ENCODE measurements around the gene BIRC6.
"Not testable (repeated sequence)": the region's sequence is repeated elsewhere in the genome, so short reads cannot be mapped to it uniquely, and the experiment has no call there.

BIRC6 gene, protein sequence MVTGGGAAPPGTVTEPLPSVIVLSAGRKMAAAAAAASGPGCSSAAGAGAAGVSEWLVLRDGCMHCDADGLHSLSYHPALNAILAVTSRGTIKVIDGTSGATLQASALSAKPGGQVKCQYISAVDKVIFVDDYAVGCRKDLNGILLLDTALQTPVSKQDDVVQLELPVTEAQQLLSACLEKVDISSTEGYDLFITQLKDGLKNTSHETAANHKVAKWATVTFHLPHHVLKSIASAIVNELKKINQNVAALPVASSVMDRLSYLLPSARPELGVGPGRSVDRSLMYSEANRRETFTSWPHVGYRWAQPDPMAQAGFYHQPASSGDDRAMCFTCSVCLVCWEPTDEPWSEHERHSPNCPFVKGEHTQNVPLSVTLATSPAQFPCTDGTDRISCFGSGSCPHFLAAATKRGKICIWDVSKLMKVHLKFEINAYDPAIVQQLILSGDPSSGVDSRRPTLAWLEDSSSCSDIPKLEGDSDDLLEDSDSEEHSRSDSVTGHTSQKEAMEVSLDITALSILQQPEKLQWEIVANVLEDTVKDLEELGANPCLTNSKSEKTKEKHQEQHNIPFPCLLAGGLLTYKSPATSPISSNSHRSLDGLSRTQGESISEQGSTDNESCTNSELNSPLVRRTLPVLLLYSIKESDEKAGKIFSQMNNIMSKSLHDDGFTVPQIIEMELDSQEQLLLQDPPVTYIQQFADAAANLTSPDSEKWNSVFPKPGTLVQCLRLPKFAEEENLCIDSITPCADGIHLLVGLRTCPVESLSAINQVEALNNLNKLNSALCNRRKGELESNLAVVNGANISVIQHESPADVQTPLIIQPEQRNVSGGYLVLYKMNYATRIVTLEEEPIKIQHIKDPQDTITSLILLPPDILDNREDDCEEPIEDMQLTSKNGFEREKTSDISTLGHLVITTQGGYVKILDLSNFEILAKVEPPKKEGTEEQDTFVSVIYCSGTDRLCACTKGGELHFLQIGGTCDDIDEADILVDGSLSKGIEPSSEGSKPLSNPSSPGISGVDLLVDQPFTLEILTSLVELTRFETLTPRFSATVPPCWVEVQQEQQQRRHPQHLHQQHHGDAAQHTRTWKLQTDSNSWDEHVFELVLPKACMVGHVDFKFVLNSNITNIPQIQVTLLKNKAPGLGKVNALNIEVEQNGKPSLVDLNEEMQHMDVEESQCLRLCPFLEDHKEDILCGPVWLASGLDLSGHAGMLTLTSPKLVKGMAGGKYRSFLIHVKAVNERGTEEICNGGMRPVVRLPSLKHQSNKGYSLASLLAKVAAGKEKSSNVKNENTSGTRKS (N-terminal part only)

DNA sequence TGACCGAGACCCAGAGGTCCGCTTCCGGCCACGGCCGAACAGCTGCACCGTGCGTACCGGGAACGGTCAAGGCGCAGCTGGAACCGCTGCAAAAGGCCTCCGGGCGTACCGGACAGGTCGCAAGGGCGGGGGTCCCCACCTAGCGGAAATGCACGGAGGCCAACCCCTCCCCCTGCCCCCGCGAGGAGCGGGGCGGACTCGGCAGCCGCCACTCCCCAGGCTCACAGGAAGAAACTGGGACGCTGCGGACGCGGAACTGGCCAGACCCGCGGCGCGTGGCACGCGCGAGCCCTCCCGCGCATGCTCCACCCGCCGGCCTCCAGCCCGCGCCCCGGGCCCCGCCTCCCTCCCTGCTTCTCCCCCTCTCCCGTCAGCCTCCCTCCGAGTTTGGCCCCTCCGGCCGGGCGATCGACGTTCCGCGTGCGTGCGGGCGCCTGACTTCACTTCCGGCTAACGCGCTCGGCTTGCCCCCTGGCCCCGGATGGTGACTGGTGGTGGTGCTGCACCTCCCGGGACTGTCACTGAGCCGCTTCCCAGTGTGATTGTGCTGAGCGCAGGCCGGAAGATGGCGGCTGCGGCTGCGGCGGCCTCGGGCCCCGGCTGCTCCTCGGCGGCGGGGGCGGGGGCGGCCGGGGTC lies at the start of gene BIRC6:
Gene BIRC6 (plus strand): TSS at position 343 of the 637 bp plus-strand sequence. CDS start 139 bp downstream, at position 482.
- DNase-seq, result peak; percentile 92

GRCh38 chr2:32310577-32310976 lies 46.2 kb upstream of the BIRC6 start:
- no peak for DNase-seq

- no peak for DNase-seq
These were observed 41.9 kb upstream of the BIRC6 start for GRCh38 chr2:32314886-32315285.

- not testable (repeated sequence) for DNase-seq
These were observed 28.1 kb upstream of the BIRC6 start for GRCh38 chr2:32328679-32329078.

GRCh38 chr2:32329180-32329980 lies 27.4 kb upstream of the BIRC6 start:
- DNase-seq, result not testable (repeated sequence)

GRCh38 chr2:32330136-32330535 lies 26.7 kb upstream of the BIRC6 start:
- DNase-seq, result no peak

DNA sequence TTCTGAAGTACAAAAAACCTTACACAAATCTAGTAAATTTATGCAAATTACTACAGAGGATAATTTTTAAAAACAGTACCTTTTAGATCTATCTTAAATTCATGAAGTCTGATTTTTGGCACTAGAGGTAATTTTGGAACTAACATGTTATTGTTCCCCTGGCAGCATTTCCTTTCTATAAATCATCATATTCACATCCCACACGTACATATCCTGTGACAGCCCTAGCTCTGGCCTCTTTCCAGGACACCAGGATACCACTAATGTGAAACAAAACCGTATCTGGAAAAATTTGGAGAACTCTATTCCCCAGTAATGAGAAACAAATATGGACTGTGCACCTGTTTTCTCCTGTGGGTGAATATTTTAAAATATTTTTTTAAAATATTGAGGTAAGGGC lies 14.0 kb upstream of the BIRC6 start:
- no peak for DNase-seq

GRCh38 chr2:32350797-32351196 lies 6.0 kb upstream of the BIRC6 start:
- not testable (repeated sequence) for DNase-seq

DNA sequence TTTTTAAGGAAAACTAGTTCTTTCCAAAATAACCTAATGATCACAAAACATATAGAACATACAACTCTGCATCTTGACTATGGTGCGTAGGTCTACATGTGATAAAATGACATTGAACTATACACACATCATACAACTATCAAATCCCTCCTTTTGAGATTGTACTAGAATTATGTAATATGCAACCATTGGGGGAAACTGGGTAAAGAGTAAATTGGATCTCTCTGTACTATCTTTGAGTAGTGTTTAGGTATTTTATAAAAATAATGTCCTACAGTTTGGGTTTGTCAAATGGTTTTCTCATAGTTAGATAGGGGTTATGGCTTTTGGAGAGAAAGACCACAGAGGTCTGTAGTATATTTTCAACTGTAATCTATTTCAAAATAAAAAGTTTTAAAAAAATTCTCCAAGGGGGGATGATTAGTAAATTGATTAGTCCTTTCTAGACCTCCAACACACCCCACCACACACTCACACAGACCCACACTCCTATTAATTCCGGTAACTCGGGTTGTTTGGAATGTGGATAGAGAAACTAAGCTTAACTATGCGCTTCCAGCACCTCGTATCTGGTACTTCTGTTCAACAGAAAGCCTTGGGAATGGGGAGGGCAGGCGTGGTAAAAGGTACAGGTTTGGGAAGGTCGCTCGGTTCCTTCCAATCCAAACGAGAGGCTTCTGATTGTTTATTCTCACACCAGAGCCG lies 695 bp upstream of the BIRC6 start:
- no peak for DNase-seq

DNA sequence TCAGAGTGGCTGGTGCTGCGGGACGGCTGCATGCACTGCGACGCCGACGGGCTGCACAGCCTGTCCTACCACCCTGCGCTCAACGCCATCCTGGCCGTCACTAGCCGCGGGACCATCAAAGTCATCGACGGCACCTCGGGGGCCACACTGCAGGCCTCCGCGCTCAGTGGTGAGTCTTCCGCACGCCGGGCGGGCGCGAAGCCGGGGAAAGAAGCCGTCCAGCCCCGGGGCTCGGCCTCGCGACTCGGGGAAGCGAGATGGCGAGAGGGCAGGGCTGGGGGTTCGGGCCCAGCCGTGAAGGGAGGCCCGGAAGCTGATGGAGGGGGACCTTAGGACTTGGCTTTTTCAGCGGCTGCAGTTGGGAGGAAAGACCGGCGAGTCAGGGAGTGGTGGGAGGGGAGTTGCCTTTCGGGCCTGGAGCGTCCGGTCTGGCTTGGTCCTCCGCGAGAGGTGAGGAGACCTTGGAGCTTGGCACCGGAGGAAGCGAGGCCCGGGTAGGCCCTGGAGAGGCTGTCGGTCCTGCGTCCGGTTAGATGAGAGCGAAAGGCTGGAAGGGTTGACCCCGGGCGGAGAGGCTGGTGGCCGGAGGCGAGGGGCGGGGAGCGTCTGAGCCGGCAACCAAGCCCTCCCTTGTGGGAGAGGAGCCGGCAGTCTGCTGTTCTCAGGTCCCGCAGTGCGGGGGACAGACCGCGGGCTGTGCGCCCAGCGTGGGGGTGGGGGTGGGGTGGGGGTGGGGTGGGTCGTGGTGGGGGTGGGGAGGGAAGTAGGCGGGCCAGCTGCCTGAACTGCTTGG lies 691 bp downstream of the BIRC6 start:
- no peak for DNase-seq

- DNase-seq, result no peak
These were observed 1.3 kb downstream of the BIRC6 start for GRCh38 chr2:32358111-32358482.

- no peak for DNase-seq
These were observed 3.6 kb downstream of the BIRC6 start for GRCh38 chr2:32360416-32360815.

DNA sequence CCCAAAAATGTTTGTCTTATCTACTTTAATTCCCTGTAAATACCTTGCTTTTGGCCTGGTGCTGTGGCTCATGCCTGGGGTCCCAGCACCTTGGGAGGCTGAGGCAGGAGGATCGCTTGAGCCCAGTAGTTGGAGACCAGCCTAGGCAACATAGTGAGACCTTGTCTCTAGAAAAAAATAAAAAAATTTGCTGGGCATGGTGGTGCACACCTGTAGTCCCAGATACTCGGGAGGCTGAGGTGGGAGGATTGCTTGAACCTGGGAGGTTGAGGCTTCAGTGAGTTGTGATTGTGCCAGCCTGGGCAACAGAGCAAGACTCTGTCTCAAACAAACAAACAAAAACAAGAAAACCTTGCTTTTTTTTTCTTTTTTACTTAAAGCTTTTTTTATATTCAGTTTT lies 6.2 kb downstream of the BIRC6 start:
- not testable (repeated sequence) for DNase-seq

- DNase-seq, result no peak
These were observed 6.8 kb downstream of the BIRC6 start for GRCh38 chr2:32363597-32363996.

DNA sequence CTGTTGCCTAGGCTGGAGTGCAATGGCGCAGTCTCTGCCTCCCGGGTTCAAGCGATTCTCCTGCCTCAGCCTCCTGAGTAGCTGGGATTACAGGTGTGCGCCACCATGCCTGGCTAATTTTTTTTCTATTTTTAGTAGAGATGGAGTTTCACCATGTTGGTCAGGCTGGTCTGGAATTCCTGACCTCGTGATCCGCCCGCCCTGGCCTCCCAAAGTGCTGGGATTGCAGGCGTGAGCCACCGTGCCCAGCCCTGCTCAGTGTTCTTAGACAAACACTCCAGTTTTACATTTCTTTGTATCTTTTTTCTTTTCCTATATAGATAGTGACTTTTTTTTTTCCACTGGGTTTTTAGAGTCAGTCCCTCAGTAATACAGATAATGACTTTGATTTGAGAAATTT lies 7.5 kb downstream of the BIRC6 start:
- DNase-seq, result not testable (repeated sequence)

DNA sequence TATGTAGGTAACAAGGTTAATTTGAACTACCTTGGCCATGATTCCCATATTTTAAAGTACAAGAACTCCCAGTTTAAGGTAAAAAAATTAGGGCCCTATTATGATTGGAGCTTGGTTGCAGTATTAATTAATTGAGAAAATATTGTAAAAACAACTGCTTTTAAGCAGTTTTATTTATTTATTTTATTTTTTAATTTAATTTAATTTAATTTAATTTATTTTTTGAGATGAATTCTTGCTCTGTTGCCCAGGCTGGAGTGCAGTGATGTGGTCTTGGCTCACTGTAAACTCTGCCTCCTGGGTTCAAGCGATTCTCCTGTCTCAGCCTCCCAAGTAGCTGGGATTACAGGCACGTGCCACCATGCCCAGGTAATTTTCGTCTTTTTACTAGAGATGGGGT lies 8.9 kb downstream of the BIRC6 start:
- not testable (repeated sequence) for DNase-seq

DNA sequence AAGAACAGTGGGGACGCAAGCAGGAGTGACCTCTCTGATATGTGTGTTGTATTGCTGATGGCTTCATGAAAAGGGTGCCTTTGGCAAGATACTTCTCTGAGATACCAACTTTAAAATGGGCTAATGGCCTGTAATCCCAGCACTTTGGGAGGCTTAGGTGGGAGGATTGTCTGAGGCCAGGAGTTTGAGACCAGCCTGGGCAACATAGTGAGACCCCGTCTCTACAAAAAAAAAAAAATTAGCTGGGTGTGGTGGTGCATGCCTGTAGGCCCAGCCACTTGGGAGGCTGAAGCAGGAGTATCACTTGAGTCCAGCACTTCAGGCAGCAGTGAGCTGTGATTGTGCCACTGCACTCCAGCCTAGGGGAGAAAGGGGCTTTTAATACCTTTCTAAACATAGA lies 9.8 kb downstream of the BIRC6 start:
- DNase-seq, result no peak

DNA sequence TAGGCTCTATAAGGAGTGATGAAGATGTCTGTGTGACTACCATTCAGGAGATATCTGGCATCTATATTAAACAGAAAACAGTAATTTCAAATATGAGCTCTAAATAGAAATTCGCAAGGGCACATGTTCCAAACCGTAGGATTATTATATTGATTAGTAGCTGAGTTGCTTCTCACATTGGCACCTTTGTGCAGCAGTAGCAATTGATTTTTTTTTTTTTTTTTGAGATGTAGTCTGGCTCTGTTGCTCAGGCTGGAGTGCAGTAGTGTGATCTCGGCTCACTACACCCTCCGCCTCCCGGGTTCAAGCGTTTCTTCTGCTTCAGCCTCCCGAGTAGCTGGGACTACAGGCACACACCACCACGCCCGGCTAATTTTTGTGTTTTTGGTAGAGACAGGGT lies 12.4 kb downstream of the BIRC6 start:
- DNase-seq, result no peak

- not testable (repeated sequence) for DNase-seq
These were observed 14.1 kb downstream of the BIRC6 start for GRCh38 chr2:32370942-32371341.

- no peak for DNase-seq
These were observed 15.8 kb downstream of the BIRC6 start for GRCh38 chr2:32372519-32373182.
